IPS-18c (cell line): ENCODE data around the gene LMBRD2.
"Not testable (repeated sequence)": the region's sequence is repeated elsewhere in the genome, so short reads cannot be mapped to it uniquely, and the experiment has no call there.

Source experiments
- H3K4me3 ChIP-seq: 2 replicates; pipeline ENCODE4 v1.7.0; 2013; ENCODE audit warnings: low read depth, mild to moderate bottlenecking, low read length, moderate library complexity; ENCODE audit not compliant: insufficient read depth
- H3K9me3 ChIP-seq: one replicate; pipeline ENCODE4 v1.6.1; 2013; ENCODE audit warnings: mild to moderate bottlenecking, low read length, moderate library complexity; ENCODE audit not compliant: control insufficient read depth, insufficient read depth

Gene LMBRD2

DNA sequence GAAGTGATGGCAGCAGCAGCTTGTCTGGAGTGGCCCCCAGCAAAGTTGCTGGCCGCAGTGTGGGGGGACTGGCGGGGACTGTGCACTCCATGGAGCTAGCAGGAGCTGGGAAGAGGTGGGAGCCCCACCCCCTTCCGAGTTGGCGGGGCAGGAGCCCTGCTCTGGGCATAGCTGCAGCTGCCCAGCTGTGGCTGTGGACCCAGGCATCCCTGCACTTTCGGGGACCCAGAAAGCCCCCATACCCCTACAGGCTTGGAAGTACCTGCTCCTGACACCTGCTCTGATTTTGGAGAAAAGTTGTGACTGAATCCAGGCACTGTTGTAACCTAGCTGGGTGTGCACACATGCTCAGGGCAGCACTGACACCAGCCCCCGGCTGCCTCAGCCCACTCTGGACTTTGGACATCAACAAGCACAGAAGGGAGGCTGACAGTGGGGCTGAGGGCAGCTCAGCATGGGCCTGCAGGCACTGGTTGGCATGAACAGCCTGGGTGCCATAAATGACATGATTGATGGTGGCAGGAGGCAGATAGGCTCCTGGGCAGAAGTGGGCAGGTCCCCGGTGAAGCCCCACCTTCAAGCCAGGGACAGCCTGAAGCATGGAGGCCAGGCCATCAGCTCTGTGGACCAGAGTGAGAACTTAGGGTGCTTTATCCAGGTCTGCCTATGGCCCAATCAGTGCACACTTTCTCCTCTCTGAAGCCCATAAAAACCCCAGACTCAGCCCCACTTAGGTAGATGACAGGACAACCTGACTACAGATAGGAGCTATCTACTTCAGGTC, 12.6 kb downstream of the LMBRD2 start:
- no peak overlapping the region for H3K4me3 ChIP-seq
- no peaks in the 10 kb centered on the region for H3K9me3 ChIP-seq

DNA sequence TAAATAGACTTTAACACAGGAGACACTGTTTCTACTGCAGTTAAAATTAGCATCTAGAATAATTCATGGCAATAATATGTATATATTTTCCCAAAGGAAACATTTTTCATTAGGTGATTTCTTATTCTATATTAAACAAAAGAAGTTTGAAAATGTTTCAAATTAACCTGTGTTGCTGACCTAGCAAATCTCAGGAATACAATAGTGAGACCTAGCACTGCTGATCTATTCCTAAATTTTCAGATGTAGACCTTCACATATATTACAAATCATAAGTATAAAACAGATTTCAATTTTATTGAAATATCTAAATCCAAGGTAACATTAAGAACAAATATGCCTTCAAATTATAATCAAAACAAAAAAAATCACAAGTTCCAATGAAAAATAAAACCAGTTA, 15.1 kb downstream of the LMBRD2 start:
- Histone ChIP-seq H3K4me3 (no peak overlapping the region), H3K9me3 (no peaks in the 10 kb centered on the region)

DNA sequence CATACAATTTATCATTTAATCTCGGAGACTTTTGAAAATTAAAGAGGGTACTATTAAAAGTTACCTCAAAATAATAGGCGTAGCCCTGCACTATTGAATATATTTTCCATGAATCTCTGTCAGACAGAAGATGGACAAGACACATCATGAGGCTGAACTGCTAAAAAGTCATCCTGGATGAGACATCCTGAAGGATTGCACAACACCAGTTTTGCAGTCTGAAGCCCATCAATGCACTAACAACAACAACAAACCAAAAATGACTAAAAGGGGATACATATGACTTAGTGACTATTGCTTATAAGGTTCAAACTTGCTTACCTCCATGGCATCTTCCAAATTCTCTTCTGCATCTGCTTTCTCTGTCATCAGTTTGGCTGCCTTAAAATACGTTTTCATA, 15.7 kb downstream of the LMBRD2 start:
- no peaks in the 10 kb centered on the region for H3K9me3 ChIP-seq
- H3K4me3 ChIP-seq, result no peak overlapping the region

DNA sequence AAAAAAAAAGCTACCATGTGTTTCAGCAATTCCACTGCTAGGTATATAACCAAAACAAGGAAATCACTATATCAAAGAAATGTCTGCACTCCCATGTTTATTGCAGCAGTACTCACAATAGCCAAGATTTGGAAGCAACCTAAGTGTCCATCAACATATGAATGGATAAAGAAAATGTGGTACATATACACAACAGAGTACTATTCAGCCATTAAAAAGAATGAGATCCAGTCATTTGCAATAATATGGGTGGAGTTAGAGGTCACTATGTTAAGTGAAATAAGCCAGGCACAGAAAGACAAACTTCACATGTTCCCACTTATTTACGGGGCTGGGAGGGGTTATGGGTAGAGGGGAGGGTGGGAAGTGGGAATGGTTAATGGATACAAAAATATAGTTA, 18.7 kb downstream of the LMBRD2 start:
- not testable (repeated sequence) for H3K9me3 ChIP-seq, H3K4me3 ChIP-seq

DNA sequence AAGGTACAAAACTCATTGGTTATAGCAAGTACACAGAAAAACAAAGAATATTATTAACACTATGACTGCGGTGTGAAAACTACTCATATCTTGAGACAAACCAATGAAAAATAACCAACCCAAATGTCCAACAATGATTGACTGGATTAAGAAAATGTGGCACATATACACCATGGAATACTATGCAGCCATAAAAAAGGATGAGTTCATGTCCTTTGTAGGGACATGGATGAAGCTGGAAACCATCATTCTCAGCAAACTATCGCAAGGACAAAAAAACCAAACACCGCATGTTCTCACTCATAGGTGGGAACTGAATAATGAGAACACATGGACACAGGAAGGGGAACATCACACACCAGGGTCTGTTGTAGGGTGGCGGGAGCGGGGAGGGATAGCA, 22.0 kb downstream of the LMBRD2 start:
- H3K4me3 ChIP-seq, H3K9me3 ChIP-seq: not testable (repeated sequence)

DNA sequence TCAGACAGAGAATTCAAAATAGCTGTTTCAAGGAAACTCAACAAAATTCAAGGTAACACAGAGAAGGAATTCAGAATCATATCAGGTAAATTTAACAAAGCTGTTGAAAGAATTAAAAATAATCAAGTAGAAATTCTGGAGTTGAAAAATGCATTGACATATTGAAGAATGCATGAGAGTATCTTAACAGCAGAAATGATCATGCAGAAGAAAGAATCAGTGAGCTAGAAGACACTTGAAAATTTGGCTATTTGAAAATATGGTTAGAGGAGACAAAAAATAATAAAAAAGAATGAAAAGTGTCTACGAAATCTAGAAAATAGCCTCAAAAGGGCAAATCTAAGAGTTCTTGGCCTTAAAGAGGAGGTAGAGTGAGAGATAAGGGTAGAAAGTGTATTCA, 22.9 kb downstream of the LMBRD2 start:
- H3K9me3 ChIP-seq, result no peaks in the 10 kb centered on the region
- no peak overlapping the region for H3K4me3 ChIP-seq

DNA sequence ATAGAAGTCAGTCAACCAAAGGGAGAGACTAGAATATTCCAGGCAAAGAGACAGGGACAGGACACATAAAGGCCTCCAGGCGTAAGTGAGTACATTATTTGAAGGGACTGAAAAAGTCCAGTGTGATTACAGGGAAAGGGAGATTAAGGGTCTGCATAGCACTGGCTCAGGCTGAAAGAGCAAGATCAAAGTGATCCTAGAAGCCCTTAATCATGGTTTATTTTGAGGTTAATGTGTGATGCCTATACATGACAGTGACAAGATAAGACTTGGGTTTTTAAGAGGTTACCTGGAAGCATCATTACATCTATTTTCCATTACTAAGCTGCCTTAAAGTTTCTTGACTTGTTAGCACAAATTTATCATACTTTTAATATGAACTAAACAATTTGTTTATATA, 25.8 kb downstream of the LMBRD2 start:
- no peak overlapping the region for H3K4me3 ChIP-seq
- no peaks in the 10 kb centered on the region for H3K9me3 ChIP-seq

DNA sequence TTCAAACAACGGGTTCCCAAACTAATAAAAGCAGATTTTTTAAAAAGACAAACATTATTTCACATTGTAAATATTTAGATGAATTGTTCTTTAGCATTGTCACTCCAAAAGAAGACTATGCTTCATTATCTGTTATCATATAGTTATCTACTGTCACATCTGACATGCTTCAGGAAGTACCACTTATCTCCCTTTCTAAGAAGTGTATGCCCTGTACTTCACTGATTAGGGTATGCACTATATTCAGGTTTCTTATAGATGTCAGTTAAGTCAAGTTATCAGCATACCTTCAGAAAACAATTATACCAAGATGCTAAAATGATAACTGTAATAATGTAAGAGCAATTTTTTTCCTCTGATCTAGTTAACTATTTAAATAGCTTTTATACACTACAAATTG, 40.4 kb downstream of the LMBRD2 start:
- H3K9me3 ChIP-seq, result no peaks in the 10 kb centered on the region
- no peak overlapping the region for H3K4me3 ChIP-seq

DNA sequence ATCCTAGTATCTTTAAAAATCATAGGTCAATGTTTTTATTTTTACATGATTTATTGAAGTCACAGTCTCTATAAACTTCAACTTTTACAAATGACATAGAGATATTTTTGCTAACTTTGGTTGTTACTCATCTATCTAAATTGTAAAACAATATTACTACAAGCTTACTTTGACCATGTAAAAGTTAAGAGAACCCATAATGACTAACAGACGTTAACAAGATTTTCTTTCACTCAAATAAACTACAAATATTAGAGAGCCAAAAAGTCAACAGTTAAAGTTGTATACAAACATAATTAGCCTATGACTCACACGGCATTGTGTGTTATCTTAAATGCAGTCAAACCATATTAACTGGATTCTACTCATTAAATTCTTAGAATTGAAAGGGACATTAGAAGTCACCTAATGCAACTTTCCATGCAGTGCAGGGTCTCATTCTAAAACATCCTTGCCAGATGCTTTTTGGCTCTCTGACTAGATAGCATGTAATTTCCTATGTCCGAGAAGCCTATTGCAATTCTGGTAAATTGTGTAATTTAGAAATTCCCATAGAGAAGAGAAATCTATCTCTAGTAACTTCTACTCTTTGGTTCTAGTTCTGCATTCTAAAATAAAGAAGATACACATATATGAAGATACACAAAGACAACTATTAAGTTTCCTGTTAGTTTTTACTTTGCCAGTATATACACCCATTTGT, 42.8 kb downstream of the LMBRD2 start:
- no peak overlapping the region for H3K4me3 ChIP-seq
- H3K9me3 ChIP-seq, result no peaks in the 10 kb centered on the region

DNA sequence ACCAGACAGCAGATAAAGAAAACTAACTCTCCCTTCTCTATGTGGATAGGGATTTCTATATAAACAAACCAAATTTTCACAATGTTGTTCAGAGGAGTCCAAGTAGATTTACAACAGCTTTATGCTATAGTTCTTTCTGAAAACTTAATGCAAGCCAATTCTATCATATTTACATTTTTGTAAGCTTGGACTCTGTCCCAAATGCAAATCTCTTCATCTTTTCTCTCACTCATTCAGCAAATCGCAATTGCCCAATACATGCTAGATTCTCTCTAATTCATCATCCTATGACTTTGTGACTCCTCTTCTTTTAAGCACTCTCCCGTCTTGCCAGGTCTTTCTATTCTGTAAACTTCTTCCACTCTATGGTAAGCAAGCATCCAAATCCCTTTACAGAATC, 45.9 kb downstream of the LMBRD2 start:
- Histone ChIP-seq H3K9me3 (no peaks in the 10 kb centered on the region), H3K4me3 (no peak overlapping the region)

DNA sequence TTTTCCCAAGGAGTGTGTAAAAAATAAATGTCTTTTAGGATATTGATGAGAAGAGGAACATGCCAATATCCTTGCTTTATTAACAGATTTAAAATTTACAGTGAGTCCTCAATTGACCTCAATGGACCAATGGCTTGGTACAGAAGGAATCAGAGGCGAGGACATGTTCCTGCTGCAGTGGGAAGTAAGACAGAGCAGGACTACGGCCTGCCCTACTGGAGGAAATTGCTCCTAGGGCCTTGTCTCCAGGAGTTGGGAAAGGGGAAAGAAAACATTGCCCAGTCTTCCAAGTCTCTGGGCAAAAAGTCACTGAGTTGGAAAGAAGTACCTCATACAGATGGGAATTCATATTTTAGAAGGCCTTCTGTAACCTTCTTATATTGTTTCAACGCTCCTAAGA, 51.9 kb downstream of the LMBRD2 start:
- H3K4me3 ChIP-seq, result no peak overlapping the region
- H3K9me3 ChIP-seq, result no peaks in the 10 kb centered on the region

DNA sequence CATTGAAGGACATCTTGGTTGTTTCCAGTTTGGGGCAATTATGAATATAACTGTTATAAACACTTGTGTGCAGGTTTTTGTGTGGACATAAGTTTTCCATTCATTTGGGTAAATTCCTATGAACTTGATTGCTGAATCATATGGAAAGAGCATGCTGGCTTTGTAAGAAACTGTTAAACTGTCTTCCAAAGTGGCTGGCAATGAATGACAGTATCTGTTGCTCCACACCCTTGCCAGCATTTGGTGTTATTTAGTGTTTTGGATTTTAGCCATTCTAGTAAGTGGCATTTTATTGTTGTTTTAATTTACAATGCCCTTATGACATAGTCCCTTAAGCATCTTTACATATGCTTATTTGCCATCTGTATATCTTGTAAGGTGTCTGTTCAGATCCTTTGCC, 55.2 kb downstream of the LMBRD2 start:
- Histone ChIP-seq H3K9me3 (no peaks in the 10 kb centered on the region), H3K4me3 (no peak overlapping the region)

DNA sequence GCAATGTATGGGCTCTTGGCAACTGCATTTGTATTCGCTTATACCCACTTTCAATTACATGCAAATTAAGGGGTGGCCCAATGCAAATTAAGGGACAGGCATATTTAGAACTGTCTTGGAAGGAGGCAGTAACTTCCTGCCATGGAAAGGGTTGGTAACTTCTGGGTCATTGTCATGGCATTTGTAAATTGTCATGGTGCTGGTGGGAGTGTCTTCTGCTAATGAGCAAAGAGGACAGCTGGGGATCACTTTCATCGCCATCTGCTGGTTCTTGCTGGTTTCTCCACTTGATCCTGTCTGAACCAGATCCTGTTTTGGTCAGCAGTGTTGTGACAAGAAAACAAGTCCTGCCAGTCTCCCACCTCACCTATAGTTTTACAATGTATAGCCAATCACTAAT, 61.7 kb downstream of the LMBRD2 start:
- H3K4me3 ChIP-seq, result no peak overlapping the region
- H3K9me3 ChIP-seq, result no peaks in the 10 kb centered on the region

DNA sequence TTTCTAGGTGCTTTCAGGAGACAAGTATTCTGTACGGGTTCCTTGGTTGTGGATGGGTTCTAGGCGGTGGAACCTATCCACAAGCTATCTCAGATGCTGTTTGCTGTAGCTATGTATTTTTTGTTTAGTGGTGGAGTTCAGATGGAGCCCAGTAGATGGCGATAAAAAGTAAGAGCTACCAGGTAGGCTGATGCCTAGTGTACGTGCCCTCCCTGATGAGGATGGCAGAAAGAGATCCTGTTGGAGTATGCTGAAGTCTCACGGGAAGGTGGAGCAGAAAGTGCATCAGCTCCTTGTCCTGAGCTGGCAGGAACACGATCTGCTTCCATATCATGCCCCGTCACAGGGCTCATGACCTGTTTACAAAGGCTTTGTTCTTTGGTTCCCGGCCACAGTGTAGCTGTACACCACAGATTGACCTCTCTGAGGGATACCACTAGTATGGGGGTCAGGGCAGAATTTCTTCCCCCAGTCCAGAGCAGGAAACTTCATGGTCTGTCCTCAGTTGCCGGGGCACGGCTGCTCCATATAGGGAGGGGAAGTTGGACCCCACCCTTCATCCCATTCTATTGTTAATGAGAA, 72.4 kb downstream of the LMBRD2 start:
- Histone ChIP-seq H3K4me3 (no peak overlapping the region), H3K9me3 (no peaks in the 10 kb centered on the region)

DNA sequence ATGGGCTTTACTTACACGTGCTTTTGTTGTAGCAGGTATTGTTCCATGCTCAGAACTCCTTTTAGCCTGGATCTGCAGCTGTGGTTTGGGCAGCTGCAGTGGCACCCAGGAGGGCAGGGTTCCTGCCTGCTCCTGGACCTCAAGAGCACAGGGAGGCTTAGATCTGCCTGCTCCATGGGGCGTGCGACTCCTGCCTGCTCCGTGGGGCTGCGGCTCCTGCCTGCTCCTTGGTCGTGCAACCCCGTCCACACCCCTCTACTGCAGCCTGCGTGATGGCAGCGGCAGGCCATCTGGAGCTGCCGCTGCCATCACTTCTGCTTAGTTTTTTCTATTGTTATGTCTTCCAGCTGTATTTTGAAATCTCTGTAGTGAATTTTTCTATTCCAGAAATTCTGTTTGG, 73.3 kb downstream of the LMBRD2 start:
- Histone ChIP-seq H3K4me3 (no peak overlapping the region), H3K9me3 (no peaks in the 10 kb centered on the region)

DNA sequence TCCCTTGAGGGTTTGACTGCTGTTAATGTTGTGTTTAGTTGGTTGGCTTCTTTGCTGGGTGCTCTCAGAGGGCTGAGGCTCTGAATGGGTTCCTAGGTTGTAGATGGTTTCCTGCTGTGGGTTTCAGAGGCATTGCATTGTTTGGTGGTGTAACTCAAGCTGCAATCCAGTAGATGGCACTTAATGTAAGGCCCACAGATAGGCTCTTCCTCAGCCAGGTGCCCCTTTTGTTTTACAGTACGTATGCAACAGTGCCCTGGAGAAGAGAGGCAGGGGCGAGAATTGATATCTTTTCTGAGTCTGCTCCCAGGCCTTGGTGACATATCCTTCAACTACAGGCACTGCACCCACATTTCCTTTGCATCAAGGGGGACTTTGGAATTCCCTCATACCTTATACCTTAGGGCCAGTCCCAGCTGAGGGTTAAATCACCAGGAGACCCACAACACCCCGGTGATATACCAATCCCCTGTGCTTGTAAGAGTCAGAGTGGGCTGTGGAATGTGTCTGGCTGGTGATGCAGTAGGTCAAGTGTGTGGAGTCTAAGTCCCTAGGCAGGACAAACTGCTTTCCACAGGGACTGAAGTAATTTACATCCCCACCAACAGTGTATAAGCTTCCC, 78.0 kb downstream of the LMBRD2 start:
- H3K9me3 ChIP-seq, result no peaks in the 10 kb centered on the region
- no peak overlapping the region for H3K4me3 ChIP-seq

DNA sequence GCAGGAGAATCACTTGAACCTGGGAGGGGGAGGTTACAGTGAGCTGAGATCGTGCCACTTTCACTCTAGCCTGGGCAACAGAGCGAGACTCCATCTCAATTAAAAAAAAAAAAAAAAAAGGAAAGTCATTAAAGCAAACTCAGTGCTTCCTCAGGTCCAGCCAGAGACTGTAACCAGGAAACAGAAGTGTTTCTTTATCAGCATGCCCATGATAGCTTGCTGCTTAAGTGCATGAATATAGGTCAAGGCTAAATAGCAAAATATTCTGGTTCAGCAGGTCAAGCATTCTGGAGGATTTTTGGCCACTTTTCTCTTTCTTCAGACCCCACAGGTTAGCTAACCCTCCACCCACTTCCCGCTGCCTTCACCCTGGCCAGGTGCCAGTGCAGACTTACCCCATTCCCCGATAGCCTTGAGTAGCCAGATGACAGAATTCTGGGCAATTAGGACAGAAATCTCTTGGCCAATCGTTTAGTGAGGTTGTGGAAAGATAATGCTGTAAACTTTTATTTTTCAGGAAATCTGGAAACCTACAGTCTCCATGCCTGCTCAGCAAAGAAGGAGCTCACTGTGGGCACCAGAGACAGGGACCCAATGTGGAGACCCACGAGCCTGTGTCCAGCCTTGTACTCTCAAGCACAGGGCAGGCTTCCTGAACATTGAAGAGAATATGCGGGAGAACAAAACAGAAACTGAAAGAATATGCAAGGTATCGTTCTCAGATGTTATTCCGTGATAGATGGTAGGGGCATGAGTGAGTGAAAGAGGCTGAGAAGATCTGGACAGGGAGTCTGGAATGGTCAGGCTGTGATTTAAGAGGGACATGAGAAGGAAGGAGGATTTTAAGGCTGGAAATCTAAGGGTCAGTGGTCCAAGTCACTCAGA, 80.8 kb downstream of the LMBRD2 start:
- no peak overlapping the region for H3K4me3 ChIP-seq
- no peaks in the 10 kb centered on the region for H3K9me3 ChIP-seq
